OCI-LY3 (cell line): ENCODE measurements around the gene SDE2.

Source experiments
- H2AFZ ChIP-seq: fragments of 200-600, 300-600 bp; shearing (Covaris generic); 2 replicates; pipeline ENCODE4 v1.6.0; 2014; ENCODE audit warnings: antibody characterized with exemption, low read depth, low read length
- H3K27ac ChIP-seq: fragments of 200-600, 300-600 bp; sonication (generic); 2 replicates; pipeline ENCODE4 v1.5.1; 2014; ENCODE audit warnings: mild to moderate bottlenecking, low read length, moderate library complexity, mixed read lengths
- H3K27me3 ChIP-seq: fragments of 200-600, 300-600 bp; sonication (generic); 2 replicates; pipeline ENCODE4 v1.6.1; 2014; ENCODE audit warnings: low read depth, low read length, mixed read lengths
- H3K36me3 ChIP-seq: fragments of 200-600, 300-600 bp; sonication (generic); replicated peaks from 2 replicates; pipeline ENCODE3; 2014; ENCODE audit warnings: low read depth, low read length, mixed read lengths
- H3K4me1 ChIP-seq: fragments of 300-600, 200-600 bp; sonication (generic); 2 replicates; pipeline ENCODE4 v1.6.1; 2014; ENCODE audit warnings: low read length, mixed read lengths
- H3K4me2 ChIP-seq: fragments of 200-600, 300-600 bp; sonication (generic); 2 replicates; pipeline ENCODE4 v1.6.1; 2014; ENCODE audit warnings: low read length, mixed read lengths
- H3K4me3 ChIP-seq: fragments of 300-600, 200-600 bp; sonication (generic); 2 replicates; pipeline ENCODE4 v1.5.1; 2014; ENCODE audit warnings: antibody characterized with exemption, mild to moderate bottlenecking, low read length, moderate library complexity
- H3K79me2 ChIP-seq: fragments of 300-600, 200-600 bp; shearing (Covaris generic); 2 replicates; pipeline ENCODE4 v1.6.1; 2014; ENCODE audit warnings: mild to moderate bottlenecking, low read length, mixed read lengths
- H3K9ac ChIP-seq: fragments of 300-600, 200-600 bp; shearing (Covaris generic); 2 replicates; pipeline ENCODE4 v1.6.0; 2014; ENCODE audit warnings: mild to moderate bottlenecking, low read length, moderate library complexity
- H3K9me3 ChIP-seq: fragments of 200-600, 300-600 bp; shearing (Covaris generic); 2 replicates; pipeline ENCODE4 v1.6.1; 2014; ENCODE audit warnings: low read length, mixed read lengths; ENCODE audit not compliant: insufficient read depth
- H4K20me1 ChIP-seq: fragments of 200-600, 300-600 bp; sonication (generic); 2 replicates; pipeline ENCODE4 v1.6.1; 2016; ENCODE audit warnings: low read length, mixed read lengths; ENCODE audit not compliant: insufficient read depth
- EZH2phosphoT487 ChIP-seq: fragments of 200-600 bp; shearing (Covaris generic); IDR thresholded peaks from 2 replicates; pipeline ENCODE4 v1.6.1; 2018; ENCODE audit warnings: antibody characterized with exemption, mixed run types, low read depth
- TF ChIP-seq, protein P1 (sequence below): fragments of 200-600, 300-600 bp; sonication (generic); IDR thresholded peaks from 2 replicates; pipeline ENCODE4 v1.5.1; 2014; ENCODE audit warnings: antibody characterized with exemption, low read length, low read depth

SDE2 gene

DNA sequence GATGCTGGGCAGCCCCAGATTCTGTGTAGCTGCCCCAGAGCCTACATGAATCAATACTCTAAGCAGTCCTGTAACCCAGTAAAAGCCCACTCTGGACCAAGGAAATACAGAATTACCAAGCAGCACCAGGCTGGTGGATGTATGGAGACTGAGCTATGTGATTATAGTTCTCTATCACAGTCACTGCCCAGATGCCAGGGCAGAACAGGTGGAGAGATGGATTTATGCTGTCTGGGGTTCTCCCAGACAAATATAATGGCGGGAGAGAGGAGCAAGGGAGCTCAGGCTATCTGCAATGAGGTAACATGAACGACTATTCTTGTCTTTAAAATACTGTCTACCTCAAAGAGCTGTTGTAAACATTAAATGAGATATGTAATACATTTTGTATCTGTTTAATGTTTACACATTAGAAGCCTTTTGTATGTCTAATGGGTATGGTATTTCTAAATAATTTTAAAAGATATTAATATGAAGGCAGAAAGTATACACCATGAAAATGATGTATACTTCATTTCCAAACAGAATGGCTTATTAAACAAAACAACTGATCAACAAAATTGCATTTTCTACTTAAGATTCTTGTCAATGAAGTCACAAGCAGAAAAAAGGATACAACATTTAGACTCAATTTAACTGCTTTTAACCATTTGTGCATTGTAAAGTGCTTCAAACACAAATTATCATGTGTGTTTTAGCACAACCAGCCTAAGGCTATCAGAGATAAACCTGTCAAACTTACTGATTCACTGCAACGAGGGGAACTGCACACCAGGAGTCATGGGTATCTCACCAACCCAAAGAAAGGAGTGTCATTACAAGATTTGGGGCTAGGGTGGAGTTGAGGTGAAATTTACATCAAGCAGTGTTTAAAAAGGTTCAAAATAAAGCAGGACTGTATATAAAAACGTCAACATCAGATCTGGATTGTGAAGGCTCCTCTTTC, 3.0 kb downstream of the SDE2 start:
- Histone ChIP-seq H3K27me3 (no peaks in the 10 kb centered on the region), H3K9ac (no peak overlapping the region)

GRCh38 chr1:225990705-225991464, 8.3 kb downstream of the SDE2 start:
- Histone ChIP-seq H3K9me3 (no peaks in the 10 kb centered on the region), H3K4me2 (no peak overlapping the region), H2AFZ (no peak overlapping the region), H3K36me3 (peaks cover 52% of the 10 kb centered on the region), H3K4me3 (no peak overlapping the region), H3K27me3 (no peaks in the 10 kb centered on the region), H3K27ac (no peak overlapping the region), H3K9ac (no peak overlapping the region), H4K20me1 (peaks cover 4% of the 10 kb centered on the region; the same call in 1 of the 2 replicates), H3K79me2 (peaks cover 29% of the 10 kb centered on the region), H3K4me1 (peaks cover 9% of the 10 kb centered on the region)
- TF ChIP-seq, protein P1, sequence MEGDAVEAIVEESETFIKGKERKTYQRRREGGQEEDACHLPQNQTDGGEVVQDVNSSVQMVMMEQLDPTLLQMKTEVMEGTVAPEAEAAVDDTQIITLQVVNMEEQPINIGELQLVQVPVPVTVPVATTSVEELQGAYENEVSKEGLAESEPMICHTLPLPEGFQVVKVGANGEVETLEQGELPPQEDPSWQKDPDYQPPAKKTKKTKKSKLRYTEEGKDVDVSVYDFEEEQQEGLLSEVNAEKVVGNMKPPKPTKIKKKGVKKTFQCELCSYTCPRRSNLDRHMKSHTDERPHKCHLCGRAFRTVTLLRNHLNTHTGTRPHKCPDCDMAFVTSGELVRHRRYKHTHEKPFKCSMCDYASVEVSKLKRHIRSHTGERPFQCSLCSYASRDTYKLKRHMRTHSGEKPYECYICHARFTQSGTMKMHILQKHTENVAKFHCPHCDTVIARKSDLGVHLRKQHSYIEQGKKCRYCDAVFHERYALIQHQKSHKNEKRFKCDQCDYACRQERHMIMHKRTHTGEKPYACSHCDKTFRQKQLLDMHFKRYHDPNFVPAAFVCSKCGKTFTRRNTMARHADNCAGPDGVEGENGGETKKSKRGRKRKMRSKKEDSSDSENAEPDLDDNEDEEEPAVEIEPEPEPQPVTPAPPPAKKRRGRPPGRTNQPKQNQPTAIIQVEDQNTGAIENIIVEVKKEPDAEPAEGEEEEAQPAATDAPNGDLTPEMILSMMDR: no peak
- TF ChIP-seq EZH2phosphoT487: no peak

More for the DNA sequence above, 3.0 kb downstream of the SDE2 start:
- Histone ChIP-seq H3K4me3 (no peak overlapping the region), H3K4me1 (peaks cover 25% of the 10 kb centered on the region), H2AFZ (no peak overlapping the region), H3K27ac (no peak overlapping the region), H4K20me1 (0 out of 2 replicates have a peak, but pooled peaks cover 8% of the 10 kb centered on the region), H3K4me2 (peak overlapping the region; percentile 83; the same call in 1 of the 2 replicates), H3K36me3 (peaks cover 28% of the 10 kb centered on the region), H3K79me2 (peaks cover 52% of the 10 kb centered on the region), H3K9me3 (no peaks in the 10 kb centered on the region)
- no peak for TF ChIP-seq EZH2phosphoT487
- TF ChIP-seq, protein P1: no peak

DNA sequence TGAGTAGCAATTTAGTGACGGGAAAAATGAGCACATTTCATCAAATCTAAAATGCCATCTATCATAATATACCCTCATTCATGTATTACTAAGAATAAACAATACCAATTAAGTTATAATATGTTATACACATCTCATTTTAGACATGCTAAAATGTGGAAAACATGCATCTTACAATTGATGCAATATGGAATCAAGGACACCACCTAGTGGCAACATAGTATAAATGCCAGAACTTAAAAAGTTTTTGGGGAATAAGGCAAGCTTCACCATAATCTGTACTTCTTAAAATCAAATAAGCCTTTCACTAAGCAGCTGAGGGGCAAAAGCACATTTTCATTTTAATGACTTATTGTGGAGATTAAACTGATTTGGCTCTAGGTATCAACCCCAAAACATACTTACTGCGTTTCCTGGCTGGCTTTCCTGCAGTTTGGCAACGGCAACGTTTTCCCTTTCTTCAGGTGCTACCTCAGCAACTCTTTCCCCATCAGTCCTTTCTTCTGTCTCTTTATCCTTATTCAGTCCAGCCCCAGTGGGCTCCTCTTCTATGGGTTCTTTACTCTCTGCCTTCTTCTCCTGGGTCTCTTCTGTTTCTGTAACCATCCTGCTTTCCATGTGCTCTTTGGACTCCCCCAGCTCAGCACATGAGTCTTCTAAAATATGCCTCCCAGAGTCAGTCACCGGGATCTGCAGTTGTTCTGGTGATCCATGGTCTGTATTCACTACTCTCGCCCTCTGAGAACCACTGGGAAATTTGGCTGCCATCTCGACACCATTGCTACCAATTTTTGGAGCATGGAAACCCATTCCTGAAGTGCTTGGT, 11.4 kb downstream of the SDE2 start:
- Histone ChIP-seq H3K36me3 (peaks cover 61% of the 10 kb centered on the region), H3K4me3 (no peak overlapping the region), H3K9ac (no peak overlapping the region), H3K4me2 (no peak overlapping the region), H3K27ac (no peak overlapping the region), H3K4me1 (peaks cover 12% of the 10 kb centered on the region), H2AFZ (no peak overlapping the region), H3K79me2 (peaks cover 14% of the 10 kb centered on the region; the same call in 1 of the 2 replicates), H3K27me3 (no peaks in the 10 kb centered on the region), H4K20me1 (peaks cover 12% of the 10 kb centered on the region), H3K9me3 (no peaks in the 10 kb centered on the region)
- TF ChIP-seq, protein P1: peak; percentile 83
- TF ChIP-seq EZH2phosphoT487: no peak
